GM19372 (cell line): Measurements from ENCODE around the gene FRMD8.

Source experiments
- ATAC-seq: cut with Tn5 transposase; IDR thresholded peaks from one replicate; pipeline ENCODE4 v1.9.1; 2021; ENCODE audit warnings: mild to moderate bottlenecking, low read depth, moderate library complexity; ENCODE audit not compliant: unreplicated experiment

FRMD8 gene

GRCh38 chr11:65392186-65392829 lies 5.9 kb downstream of the FRMD8 start:
- ATAC-seq = no peak

GRCh38 chr11:65392899-65393298 lies 6.5 kb downstream of the FRMD8 start:
- ATAC-seq = no peak

- no peak for ATAC-seq
These were observed 7.2 kb downstream of the FRMD8 start for GRCh38 chr11:65393513-65394079.

GRCh38 chr11:65394125-65394536 lies 7.7 kb downstream of the FRMD8 start:
- ATAC-seq = no peak

- ATAC-seq = no peak
These were observed 9.6 kb downstream of the FRMD8 start for GRCh38 chr11:65395961-65396530.

- no peak for ATAC-seq
These were observed 10.6 kb downstream of the FRMD8 start for GRCh38 chr11:65396769-65397745.

GRCh38 chr11:65398362-65398910 lies 12.0 kb downstream of the FRMD8 start:
- no peak for ATAC-seq

- no peak for ATAC-seq
These were observed 12.8 kb downstream of the FRMD8 start for GRCh38 chr11:65399249-65399648.

- ATAC-seq = no peak
These were observed 13.4 kb downstream of the FRMD8 start for GRCh38 chr11:65399845-65400244.

GRCh38 chr11:65400307-65401072 lies 14.1 kb downstream of the FRMD8 start:
- no peak for ATAC-seq

- ATAC-seq = no peak
These were observed 14.8 kb downstream of the FRMD8 start for GRCh38 chr11:65401073-65401802.

GRCh38 chr11:65401803-65402248 lies 15.4 kb downstream of the FRMD8 start:
- no peak for ATAC-seq

GRCh38 chr11:65402790-65403189 lies 16.4 kb downstream of the FRMD8 start:
- no peak for ATAC-seq

- ATAC-seq = no peak
These were observed 17.2 kb downstream of the FRMD8 start for GRCh38 chr11:65403607-65404121.

- no peak for ATAC-seq
These were observed 17.8 kb downstream of the FRMD8 start for GRCh38 chr11:65404210-65404609.

GRCh38 chr11:65404638-65405339 lies 18.4 kb downstream of the FRMD8 start:
- ATAC-seq = no peak

- no peak for ATAC-seq
These were observed 24.7 kb downstream of the FRMD8 start for GRCh38 chr11:65410936-65411680.

- ATAC-seq = no peak
These were observed 25.2 kb downstream of the FRMD8 start for GRCh38 chr11:65411681-65412070.
